ENCODE data around the gene MKNK1.

MKNK1 gene

DNA sequence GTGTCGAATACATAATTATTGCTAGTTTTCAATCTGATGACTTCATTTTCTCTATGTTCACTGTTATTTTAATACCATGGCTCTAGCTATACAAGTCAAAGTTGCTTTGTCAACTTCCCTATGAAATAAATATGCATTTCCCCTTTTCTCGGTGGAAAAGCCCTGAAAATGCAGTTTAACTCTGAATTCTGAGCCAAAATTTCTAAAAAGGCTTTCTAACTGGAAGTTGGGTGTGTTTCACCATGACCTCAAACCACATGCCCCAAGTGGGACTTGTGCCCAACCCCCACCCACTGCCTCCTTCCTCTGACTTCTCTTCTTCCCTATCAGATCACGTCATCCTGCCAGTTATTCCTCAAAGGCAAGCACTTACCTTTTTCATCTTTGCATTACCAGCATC lies 8.9 kb downstream of the MKNK1 start:
- DNase-seq = no peak

DNA sequence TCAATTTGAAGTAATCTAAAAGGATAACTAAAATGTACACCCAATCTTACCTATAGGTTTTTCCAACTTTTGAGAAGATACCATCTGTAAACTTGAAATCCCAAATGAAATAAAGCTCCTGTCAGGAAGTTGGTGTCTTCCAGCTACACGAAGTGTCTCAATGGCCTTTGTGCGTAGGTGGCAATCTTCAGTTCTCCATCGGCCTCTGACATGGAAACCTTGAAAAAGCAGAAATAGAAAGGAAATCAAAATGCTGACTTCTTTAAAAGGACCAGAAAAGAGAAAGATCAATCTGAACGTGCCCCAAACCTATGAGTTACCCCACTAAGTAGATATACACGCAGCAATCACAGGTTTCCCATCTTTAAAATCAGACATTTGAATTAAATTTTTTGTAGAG lies 10.0 kb downstream of the MKNK1 start:
- DNase-seq = no peak

DNA sequence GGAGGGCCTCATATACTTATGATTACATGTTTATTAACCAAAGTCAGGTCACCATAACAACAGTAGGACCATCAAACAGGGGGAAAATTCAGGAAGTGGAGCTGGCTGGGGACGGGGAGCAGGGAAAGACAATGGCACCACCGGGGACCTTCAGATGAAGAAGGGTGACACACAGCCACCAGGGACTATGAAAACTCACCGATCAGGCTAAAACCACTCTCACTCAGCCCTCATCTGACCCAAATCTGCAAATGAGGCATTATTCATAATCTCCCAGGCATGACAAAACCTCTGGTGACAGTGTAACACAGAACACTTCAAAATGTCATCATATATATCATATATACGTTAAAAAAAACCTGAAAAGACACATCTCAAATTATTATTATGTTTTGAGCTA lies 11.2 kb downstream of the MKNK1 start:
- DNase-seq = no peak

DNA sequence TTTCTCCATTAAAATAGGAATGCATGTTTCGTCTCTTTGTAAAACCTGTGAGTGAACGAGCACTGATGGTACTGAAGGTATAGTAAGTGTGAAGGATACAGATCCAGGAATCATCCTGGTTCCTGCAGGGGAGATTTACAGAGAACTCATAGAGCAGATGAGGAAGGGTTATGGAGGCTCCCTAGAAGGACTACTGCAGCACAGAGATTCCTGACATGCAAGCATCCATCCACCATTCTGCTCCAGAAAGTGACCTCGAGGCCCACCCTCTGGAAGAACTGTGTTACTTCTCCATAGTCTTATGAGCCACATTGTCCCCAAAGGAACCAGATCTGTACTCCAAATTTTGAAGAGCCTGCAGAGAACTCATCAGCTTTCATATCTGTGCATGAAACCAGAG lies 14.5 kb downstream of the MKNK1 start:
- DNase-seq = no peak

DNA sequence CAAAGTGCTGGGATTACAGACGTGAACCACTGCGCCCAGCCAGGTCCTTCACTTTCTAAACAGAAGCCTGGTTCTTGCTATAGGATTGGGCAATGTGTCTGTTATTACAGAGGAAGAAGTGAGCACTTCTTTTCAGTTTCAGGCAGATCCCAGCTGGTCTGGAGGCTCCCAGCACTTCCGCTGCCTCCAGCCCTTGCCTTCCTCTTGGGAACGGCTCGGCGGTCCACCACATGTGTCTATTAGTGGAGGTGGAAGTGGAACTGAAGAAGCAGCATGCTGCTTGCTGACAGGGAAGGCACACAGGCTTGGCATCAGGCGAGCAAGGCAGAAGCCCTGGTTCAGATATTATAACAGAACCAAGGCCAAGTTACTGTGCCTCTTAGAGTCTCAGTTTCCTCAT lies 17.0 kb downstream of the MKNK1 start:
- DNase-seq = no peak

DNA sequence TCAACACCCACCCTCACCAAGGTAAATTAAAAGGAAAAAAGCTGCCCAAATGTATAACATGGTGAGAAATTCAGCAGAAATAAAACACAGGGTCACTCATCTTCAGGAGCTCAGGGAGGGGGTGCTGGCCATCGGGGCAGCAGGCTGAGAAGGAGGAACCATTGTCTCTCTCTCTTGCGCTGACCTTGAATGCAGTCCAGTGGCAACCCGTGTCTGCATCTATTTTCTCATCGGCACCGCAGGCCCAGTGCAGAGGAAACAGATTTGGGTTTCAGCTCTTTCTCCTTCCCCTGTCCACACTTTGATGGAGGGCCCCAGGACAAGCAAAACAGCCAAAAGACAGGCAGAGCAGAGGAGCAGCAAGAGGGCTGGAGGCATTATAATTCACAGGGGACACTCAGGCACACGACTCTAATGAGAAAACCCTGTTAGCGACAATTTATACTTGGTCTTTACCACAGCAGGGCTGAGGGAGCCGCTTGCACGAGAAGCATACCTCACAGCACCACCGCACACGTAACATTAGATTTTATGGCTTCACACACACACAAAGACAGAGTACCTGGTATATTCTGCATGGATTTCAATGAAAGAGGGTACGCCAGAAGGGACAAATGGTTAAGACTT lies 18.6 kb downstream of the MKNK1 start:
- no peak for DNase-seq

DNA sequence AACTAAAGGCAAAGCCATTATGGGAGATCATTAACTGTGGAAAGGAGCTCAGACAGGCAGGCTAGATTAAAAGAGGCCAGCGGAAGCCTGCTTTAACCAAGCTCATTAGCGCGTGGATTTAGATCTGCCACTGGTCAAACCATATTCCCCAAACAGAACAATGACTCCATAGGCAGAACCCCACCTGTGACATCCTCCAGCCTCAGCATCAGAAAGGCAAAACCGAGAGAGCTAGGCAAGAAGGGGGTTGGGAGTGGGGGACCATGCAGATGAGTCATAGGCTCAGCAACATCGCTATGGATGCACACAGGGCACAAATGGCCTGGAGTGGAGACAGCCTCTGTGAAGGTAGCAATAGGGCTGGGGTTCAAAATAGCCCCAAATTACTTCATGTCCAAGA lies 20.6 kb downstream of the MKNK1 start:
- no peak for DNase-seq

DNA sequence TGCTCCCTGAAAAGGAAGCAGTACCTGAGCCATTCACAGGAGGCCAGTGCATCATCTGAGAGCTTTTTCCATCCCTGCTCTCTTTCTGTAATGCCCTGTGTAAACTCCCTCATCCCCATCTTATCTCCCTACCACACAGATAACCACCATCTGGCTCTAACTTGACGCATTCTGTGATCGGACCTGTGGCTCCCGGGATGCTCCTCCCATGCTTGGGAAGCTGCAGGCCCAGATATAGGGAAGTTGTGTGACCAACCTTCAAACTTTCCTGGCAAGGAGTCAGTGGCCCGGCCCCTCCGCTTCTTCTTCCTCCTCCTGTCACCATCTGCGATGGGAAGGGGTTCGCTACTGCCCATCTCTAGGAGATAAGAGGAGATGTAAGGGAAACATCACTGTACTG lies 21.1 kb downstream of the MKNK1 start:
- DNase-seq = no peak

DNA sequence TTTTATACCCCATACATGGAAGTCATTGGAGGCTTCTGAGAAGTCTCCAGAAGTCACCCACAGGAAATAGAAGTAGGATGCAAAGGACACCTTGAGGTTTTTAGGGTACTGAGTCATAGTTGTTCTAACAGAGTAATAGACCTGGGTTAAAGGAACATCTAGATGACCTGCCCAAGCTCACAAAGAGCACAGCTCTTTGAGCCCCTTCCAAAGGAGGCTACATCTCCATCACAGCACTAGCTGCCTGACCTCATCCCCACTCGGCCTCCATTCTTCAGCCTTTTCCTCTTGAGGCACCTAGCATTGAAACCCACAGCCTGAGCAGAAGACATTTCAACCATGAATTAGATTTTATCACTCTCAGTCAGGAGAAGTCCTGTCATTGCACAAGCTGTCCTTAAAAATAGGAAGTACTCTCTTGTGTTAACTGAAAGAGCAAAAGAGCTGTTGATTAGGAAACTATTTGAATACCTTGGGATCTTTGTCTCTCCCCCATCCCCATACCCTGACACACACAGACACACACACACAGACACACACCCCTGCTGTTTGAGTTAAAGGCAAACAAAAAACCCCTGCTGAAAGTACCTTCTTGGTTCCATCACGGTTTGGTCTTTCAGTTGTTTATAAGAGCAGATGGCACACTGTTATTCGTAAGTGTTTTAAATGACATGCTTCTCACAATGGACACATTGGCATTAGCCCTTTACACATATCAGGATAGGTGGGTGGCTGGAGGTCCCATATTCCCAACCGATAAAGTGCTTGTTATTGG lies 22.2 kb downstream of the MKNK1 start:
- no peak for DNase-seq

DNA sequence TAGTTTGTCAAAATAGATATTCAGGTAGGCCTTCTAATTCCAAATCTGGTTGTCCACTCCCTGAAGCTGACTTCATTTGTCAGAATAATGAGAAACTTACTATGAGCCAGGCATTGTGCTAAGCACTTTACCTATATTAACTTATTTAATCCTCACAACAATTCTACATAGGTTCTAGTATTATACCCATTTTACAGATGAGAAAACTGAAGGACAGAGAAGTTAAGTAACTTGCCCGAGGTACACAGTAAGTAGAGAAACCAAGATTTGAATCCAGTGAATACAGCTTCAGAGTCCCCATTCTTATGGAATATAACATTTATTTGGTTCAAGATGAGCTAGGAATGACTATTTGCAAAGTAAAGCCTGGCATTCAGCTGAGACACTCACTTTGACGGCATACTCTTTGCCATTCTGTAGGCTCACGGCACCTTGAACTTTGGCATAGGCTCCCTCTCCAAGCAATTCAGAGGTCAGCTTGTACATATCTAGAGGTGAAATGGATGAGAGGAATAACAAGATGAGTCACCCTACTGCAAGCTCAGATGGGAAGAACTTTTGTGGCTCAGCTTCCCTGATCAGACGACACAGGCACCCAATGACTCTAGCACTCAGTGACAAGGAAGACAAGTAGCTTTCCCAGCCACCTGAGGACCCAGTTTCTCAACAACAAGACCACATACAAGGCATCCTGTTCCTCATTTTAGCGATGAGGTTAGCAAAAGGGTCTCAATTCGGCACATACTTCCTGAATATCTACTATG lies 23.7 kb downstream of the MKNK1 start:
- DNase-seq = no peak

DNA sequence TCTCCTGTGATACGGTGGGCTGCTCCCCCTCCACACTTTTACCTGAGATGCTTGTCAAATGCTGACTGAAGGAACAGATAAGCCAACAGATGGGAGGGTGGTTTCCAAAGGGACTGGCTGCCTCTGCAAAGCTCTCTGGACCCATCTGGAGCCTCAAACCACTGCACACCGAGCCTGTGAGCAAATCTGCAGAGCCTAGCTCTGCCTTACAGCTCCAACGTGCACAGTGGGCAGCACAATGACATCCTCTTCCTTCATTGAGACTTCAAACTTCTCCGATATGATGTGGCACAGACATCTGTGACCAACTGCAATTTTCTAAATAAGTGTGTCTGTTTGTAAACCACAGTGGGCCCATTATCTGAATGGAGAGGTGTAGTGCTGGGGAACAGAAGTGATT lies 26.4 kb downstream of the MKNK1 start:
- no peak for DNase-seq

DNA sequence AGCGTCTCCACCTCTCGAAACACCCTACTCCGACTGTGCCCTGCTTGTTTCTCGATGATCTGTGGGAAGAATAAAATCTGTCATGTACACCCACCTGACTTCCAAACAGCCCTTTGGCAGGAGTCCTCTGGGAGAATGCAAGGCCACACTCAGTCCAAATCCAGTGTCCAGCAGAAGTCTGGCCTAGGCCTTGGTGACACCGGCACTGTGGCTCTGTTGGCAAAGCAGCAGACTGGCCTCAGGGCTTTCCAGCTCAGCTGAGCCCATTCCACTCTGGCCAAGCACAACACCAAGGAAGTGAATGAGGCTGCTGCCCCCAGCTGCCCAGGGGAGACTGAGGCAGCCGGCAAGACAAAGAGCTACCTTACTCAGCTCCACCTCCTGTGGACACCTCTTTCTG lies 27.5 kb downstream of the MKNK1 start:
- no peak for DNase-seq

DNA sequence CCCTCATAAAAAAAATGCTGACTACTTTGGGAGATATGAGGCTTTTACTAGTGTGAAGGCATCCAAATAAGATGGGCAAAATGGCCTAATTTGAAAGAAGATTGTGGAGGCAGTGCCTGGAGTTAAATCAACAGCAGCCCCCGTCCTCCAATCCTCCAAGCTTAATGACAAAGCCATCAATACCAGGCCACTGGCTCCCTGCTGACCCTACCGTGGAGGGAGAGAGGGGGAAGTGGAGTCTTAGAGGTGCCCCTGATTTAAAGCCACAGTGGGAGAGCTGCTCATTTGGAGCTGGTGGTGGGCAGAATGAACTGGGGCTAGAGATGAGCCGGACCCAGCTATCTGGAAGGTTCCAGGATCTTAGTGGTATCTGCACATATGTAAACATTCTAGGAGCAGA lies 28.3 kb downstream of the MKNK1 start:
- no peak for DNase-seq

DNA sequence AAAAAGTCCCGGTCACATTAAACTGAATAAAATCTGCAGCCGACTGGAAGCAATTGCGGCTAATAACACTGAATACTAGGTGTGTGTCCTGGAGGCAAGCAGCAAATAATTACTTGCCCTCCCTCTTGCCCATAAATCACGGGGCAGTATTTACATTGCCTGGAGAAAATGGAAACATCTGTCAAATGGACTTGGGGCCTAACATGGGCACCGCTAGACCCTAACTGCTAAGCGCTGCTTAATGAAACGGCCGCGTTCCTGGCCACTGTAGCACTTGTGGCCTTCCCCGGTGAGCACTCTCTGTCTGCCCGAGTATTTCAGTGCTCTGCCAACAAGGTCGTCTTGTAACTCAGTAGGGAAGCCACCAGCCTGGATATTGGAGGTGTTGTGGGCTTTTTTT lies 28.8 kb downstream of the MKNK1 start:
- DNase-seq = no peak

DNA sequence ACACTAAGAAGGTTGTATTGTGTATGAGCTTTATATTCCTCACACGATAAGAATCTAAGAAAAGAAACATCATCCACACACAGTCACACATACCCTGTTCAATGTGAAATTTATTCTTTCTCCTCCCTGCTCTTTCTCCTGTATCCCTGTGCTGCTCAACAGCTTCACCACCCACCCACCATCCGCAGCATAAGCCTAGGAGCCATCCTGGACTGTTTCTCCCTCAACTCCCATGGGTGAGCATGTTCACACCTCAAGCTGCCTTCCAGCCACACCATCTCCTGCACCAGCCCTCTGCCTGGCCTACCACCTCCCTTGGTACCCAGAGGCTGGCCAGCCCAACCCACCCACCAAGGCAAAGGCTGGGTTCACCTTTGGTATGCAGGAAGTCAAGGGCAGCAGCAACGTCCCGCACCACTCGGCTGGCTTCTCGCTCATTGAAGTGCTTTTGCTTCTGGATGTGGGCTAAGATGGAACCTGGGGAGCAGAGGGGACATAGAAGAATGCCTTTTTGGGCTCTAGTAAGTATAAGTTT lies 32.3 kb downstream of the MKNK1 start:
- no peak for DNase-seq

DNA sequence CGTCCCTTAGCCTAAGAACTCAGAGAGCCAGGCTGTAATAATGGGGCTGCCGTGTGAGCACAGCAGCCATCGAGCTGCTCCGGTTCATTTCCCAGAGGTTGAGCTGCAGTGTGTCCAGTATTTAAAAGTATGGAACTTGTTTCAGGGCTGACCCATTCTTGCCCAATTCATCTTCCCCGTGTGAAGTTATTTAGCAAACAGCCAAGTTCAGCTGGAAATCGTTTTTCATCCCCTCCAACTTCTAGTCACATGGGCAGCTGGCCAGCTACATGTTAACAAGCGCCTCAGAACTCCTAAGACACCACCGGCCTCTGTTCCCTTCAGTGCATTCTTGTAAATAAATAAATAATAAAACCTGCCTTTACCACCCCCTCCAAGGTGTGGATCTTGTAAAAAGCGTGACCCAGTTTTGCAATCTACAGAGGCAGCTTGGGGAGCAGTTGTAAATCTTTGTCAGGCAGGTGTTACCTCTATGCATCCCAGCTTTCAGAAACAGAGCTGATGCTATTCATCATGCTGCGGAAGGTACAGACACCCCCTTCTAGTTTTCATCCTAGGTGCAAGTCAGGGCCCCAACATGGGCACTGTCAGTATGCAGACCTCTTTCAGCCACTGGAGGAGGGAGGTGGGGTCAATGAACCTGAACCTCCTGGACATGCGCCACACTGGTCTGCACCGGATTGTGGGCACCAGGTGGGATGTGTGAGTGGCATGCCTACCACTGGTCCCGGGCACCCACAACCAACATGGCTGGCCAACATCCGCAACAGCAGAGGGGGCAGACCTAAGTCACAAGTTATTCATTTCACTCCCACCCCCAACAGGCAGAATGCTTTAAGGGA lies 34.0 kb downstream of the MKNK1 start:
- DNase-seq = no peak

DNA sequence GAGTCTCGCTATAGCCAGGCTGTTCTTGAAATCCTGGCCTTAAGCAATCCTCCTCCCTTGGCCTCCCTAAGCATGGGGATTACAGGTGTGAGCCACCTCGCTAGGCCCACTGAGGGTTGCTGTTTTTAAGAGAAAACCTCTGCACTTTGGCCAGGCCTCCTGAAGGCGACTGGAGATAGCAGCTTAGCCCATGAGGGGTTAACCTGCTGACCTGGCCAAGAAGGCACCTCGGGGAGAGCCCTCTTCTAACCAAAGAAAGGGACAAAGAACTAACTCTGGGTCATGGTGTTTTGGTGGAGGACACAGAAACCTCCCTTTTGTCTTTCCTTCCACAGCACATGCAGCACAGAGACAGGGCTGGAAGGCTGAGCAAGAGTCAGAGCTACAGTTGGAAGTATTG lies 35.0 kb downstream of the MKNK1 start:
- DNase-seq = no peak

DNA sequence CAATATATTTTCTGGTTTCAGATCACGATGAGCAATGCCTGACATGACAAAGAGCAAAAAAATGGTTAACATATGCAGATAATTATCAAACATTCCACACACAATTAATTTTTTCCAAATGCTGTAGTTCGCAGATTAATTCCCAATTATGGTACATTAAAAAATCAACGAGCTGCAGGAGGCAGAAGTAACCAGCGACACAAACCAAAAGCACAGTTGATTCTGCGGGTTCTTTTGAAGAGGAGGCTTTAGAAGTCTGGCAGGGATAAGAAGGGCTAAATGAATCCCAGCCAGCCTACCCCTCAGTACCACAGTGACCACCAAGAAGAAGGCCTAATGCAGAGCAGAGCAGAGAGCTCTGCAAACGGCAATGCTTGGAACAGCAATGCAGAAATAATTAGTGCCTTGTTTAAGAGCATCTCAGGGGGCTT lies 35.6 kb downstream of the MKNK1 start:
- no peak for DNase-seq

DNA sequence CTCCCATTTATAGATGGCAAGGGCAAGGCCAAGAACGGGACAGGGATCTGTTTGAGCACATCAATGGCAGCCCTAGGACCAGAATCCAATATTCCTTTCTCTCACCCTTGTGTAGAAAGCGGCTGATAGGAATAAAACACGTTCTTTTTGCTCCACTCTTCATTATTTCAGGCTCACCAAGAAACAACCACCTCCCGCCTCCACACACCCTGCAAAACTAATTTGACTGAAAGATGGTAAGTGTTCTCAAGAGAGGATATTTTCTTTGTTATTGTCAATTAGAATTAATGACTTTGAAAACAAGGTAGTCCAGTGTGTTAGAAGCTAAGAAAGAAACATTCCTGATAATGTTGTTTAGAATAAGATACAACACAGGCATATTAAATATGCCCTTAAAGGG lies 40.7 kb downstream of the MKNK1 start:
- no peak for DNase-seq

DNA sequence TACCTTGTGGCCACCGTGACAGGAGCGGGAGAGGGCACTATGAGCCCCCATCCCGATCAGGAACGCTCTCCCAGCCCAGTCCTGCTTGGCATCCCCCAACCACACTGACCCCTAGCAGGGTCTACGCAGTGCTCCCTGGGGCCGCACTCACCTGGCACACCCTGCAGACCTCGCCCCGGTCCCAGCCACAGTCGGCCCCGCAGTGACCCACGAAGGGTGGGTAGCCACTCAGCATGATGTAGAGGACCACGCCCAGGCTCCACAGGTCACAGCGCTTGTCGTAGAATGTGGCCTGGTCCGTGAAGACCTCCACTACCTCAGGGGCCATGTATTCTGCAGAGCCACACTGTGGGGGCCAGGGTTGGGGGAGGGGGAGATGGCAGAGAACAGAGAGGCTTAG lies 41.6 kb downstream of the MKNK1 start:
- no peak for DNase-seq

DNA sequence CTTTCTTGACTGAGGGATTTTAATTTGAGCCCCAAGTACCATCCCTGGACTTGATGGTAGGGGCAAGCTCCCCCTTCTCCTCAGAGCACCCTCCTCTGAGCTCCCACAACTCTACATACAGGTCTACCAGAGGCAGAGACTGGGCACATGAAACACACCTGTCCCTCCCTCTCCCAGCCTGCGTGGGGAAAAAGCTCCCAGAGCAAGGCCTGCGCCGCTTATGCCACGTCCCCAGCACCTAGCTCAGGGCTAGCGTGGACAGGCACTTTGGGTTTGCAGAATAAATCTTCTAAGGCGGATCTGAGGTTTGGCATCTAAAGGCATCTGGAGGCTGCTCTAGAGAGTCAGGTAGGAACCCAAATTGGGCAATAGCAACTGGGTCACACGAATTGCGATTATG lies 45.1 kb downstream of the MKNK1 start:
- no peak for DNase-seq

DNA sequence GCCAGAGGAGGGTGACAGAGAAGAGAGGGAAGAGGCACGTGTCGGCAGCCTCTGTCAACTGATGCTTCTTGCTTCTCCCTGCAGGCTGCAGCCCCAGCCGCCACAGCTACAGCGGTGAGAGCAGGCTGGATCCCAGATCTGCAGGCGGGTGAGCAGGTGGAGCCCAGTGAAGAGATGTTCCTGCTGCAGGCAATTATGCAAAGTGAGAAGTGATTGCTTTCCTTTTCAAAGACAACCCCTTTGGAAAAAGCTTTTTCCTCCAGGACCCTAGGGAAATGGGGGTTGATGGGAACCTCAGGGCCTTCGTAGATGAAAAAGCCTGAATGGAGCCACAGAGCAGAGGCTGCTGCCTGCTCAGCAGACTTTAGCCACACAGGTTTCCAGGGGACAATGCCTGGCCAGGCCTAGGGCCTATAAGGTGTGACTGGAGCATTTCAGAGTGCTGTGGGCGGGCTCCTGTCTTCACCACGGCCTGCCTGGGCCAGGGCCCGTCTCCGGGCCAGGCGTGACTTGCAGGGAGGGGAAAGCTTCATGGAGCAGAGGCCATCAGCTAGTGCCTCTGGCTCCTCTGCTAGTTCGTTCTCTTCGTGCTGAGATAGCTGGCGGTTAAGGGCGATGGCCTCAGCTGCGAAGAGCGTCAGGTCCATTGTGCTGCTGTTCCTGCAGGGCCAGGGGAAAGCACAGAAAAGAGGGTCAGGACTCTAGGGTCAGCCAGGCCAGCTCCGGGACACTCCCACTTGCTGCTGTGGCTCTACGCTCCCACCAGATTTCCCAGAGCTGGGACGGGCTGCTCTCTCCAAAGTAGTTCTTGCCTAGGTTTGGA lies 45.7 kb downstream of the MKNK1 start:
- no peak for DNase-seq
